Measurements from ENCODE around the gene ZSCAN20. TPM values are rescaled to one million over a fixed set of nuclear protein-coding genes. Genes with fewer than 3 reads are reported as not detected.

ZSCAN20 gene
- total and polyA plus RNA-seq, 2 experiments from 2014 or later = 0.91 to 4.9 TPM

DNA sequence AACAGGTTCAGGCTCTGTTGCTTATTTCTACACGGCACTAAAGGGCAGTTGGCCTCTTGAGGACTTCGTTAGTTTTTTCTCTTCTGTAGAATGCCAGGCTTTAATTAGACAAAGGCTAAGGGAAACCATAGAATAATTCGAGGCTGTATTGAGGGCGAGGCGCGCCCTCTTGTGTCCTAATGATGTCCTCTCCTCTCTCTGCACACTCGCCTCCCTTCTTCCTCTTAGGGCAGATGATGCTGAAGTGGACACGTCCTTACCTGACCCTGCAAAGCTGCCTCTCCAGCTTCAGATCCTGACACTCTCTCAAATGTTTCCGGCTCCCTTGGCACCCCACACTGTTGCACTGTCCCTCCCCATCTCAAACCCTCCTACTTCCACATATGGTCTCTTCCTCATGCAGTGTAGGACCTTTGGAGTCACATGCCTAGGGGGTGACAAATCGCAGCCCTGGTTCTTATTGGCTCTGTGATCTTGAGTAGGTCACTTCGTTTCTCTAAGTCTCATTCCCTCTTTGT, 1.9 kb upstream of the ZSCAN20 start:
- Histone ChIP-seq H3K36me3 (ENCODE audit: insufficient read depth) (no peaks in the 10 kb centered on the region), H3K79me2 (replicated peaks; ENCODE audit: insufficient read depth) (no peaks in the 10 kb centered on the region), H3K4me2 (no peak overlapping the region), H3F3A (replicated peaks; ENCODE audit: low read depth) (no peaks in the 10 kb centered on the region), H3K27me3 (ENCODE audit: insufficient read depth) (no peaks in the 10 kb centered on the region), H3K27ac (ENCODE audit: low read depth) (no peak overlapping the region), H3K9me2 (ENCODE audit: insufficient read depth) (no peaks in the 10 kb centered on the region), H2AFZ (peak overlapping the region; percentile 83), H3K4me1 (ENCODE audit: insufficient read depth) (peaks cover 7% of the 10 kb centered on the region; the same call in 1 of the 2 replicates), H3K4me3 (no peak overlapping the region), H4K20me1 (replicated peaks; ENCODE audit: insufficient read depth) (no peaks in the 10 kb centered on the region; the same call in 1 of the 2 replicates)
- peaks cover 21% of the 10 kb centered on the region for H3K4me1 Mint-ChIP-seq
- no peaks in the 10 kb centered on the region; the same call in 2 of the 3 replicates for H3K36me3 Mint-ChIP-seq (ENCODE audit: low read depth)
- H3K9me3 Mint-ChIP-seq = no peaks in the 10 kb centered on the region
- peaks cover 9% of the 10 kb centered on the region for H3K27me3 Mint-ChIP-seq (ENCODE audit: insufficient read depth, low read depth, poor library complexity)
- ATAC-seq = peak; percentile 64
- no peak overlapping the region for H3K27ac Mint-ChIP-seq
- DNase-seq (ENCODE audit: low spot score) = peak; percentile 91
- peak overlapping the region; percentile 24; the same call in 1 of the 3 replicates for H3K4me3 Mint-ChIP-seq
- no peak for TF ChIP-seq NANOG (IDR thresholded peaks at IDR 0.05; ENCODE audit: borderline replicate concordance)
- TF ChIP-seq, protein P1, sequence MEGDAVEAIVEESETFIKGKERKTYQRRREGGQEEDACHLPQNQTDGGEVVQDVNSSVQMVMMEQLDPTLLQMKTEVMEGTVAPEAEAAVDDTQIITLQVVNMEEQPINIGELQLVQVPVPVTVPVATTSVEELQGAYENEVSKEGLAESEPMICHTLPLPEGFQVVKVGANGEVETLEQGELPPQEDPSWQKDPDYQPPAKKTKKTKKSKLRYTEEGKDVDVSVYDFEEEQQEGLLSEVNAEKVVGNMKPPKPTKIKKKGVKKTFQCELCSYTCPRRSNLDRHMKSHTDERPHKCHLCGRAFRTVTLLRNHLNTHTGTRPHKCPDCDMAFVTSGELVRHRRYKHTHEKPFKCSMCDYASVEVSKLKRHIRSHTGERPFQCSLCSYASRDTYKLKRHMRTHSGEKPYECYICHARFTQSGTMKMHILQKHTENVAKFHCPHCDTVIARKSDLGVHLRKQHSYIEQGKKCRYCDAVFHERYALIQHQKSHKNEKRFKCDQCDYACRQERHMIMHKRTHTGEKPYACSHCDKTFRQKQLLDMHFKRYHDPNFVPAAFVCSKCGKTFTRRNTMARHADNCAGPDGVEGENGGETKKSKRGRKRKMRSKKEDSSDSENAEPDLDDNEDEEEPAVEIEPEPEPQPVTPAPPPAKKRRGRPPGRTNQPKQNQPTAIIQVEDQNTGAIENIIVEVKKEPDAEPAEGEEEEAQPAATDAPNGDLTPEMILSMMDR (conservative IDR thresholded peaks at IDR 0.05; ENCODE audit: low read depth in 2 of 2) = peak; percentile 80 to 92

DNA sequence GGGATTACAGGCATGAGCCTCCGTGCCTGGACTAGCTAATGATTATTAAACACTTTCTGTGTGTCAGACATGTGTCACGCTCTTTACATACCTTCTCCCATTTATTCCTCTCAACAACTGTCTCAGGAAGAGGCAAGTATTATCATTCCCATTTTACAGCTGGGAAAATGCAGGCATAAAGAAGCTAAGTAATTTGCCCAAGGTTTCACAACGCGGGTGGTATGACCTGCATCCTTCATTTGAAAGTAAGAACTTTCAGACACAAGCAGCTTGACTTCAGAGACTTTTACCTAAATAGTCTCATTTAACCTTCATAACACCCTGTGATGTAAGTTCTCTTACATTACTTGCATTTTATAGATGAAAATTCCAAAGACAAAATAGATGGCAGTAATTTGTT, 1.0 kb upstream of the ZSCAN20 start:
- Histone ChIP-seq H3F3A (replicated peaks; ENCODE audit: low read depth) (no peaks in the 10 kb centered on the region), H3K4me1 (ENCODE audit: insufficient read depth) (peaks cover 7% of the 10 kb centered on the region; the same call in 1 of the 2 replicates), H3K27ac (ENCODE audit: low read depth) (no peak overlapping the region), H3K36me3 (ENCODE audit: insufficient read depth) (no peaks in the 10 kb centered on the region), H3K9me2 (ENCODE audit: insufficient read depth) (no peaks in the 10 kb centered on the region), H3K27me3 (ENCODE audit: insufficient read depth) (no peaks in the 10 kb centered on the region), H2AFZ (no peak overlapping the region), H3K4me2 (0 out of 2 replicates have a peak overlapping the region, but pooled peaks have one; percentile 64), H3K4me3 (peak overlapping the region; percentile 42; the same call in 1 of the 2 replicates), H3K79me2 (replicated peaks; ENCODE audit: insufficient read depth) (no peaks in the 10 kb centered on the region), H4K20me1 (replicated peaks; ENCODE audit: insufficient read depth) (peaks cover 6% of the 10 kb centered on the region)
- Mint-ChIP-seq H3K4me3 (no peak overlapping the region), H3K27ac (no peak overlapping the region), H3K36me3 (ENCODE audit: low read depth) (no peaks in the 10 kb centered on the region; the same call in 2 of the 3 replicates), H3K27me3 (ENCODE audit: insufficient read depth, low read depth, poor library complexity) (peaks cover 9% of the 10 kb centered on the region), H3K4me1 (peaks cover 21% of the 10 kb centered on the region), H3K9me3 (no peaks in the 10 kb centered on the region)
- ATAC-seq (no peak), DNase-seq (ENCODE audit: low spot score) (no peak)
- no peak for TF ChIP-seq STAT1 (IDR thresholded peaks at IDR 0.05; ENCODE audit: unreplicated experiment)
- TF ChIP-seq CREB1 (CRISPR knock-in tag; IDR thresholded peaks at IDR 0.05; ENCODE audit: low read depth) = no peak
- no peak for TF ChIP-seq EZH2phosphoT487 (IDR thresholded peaks at IDR 0.05; ENCODE audit: unreplicated experiment)
- no peak for TF ChIP-seq JUNB (IDR thresholded peaks at IDR 0.05; ENCODE audit: unreplicated experiment)
- no peak for TF ChIP-seq EZH2 (IDR thresholded peaks at IDR 0.05; ENCODE audit: low read depth, unreplicated experiment)
- TF ChIP-seq, protein P2, sequence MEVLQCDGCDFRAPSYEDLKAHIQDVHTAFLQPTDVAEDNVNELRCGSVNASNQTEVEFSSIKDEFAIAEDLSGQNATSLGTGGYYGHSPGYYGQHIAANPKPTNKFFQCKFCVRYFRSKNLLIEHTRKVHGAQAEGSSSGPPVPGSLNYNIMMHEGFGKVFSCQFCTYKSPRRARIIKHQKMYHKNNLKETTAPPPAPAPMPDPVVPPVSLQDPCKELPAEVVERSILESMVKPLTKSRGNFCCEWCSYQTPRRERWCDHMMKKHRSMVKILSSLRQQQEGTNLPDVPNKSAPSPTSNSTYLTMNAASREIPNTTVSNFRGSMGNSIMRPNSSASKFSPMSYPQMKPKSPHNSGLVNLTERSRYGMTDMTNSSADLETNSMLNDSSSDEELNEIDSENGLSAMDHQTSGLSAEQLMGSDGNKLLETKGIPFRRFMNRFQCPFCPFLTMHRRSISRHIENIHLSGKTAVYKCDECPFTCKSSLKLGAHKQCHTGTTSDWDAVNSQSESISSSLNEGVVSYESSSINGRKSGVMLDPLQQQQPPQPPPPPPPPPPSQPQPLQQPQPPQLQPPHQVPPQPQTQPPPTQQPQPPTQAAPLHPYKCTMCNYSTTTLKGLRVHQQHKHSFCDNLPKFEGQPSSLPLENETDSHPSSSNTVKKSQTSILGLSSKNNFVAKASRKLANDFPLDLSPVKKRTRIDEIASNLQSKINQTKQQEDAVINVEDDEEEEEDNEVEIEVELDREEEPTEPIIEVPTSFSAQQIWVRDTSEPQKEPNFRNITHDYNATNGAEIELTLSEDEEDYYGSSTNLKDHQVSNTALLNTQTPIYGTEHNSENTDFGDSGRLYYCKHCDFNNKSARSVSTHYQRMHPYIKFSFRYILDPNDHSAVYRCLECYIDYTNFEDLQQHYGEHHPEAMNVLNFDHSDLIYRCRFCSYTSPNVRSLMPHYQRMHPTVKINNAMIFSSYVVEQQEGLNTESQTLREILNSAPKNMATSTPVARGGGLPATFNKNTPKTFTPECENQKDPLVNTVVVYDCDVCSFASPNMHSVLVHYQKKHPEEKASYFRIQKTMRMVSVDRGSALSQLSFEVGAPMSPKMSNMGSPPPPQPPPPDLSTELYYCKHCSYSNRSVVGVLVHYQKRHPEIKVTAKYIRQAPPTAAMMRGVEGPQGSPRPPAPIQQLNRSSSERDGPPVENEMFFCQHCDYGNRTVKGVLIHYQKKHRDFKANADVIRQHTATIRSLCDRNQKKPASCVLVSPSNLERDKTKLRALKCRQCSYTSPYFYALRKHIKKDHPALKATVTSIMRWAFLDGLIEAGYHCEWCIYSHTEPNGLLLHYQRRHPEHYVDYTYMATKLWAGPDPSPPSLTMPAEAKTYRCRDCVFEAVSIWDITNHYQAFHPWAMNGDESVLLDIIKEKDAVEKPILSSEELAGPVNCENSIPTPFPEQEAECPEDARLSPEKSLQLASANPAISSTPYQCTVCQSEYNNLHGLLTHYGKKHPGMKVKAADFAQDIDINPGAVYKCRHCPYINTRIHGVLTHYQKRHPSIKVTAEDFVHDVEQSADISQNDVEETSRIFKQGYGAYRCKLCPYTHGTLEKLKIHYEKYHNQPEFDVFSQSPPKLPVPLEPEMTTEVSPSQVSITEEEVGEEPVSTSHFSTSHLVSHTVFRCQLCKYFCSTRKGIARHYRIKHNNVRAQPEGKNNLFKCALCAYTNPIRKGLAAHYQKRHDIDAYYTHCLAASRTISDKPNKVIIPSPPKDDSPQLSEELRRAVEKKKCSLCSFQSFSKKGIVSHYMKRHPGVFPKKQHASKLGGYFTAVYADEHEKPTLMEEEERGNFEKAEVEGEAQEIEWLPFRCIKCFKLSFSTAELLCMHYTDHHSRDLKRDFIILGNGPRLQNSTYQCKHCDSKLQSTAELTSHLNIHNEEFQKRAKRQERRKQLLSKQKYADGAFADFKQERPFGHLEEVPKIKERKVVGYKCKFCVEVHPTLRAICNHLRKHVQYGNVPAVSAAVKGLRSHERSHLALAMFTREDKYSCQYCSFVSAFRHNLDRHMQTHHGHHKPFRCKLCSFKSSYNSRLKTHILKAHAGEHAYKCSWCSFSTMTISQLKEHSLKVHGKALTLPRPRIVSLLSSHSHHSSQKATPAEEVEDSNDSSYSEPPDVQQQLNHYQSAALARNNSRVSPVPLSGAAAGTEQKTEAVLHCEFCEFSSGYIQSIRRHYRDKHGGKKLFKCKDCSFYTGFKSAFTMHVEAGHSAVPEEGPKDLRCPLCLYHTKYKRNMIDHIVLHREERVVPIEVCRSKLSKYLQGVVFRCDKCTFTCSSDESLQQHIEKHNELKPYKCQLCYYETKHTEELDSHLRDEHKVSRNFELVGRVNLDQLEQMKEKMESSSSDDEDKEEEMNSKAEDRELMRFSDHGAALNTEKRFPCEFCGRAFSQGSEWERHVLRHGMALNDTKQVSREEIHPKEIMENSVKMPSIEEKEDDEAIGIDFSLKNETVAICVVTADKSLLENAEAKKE (CRISPR knock-in tag; IDR thresholded peaks at IDR 0.05) = no peak
- no peak for TF ChIP-seq ZNF331 (CRISPR knock-in tag; IDR thresholded peaks at IDR 0.05; ENCODE audit: low read depth)
- TF ChIP-seq NANOG (IDR thresholded peaks at IDR 0.05; ENCODE audit: borderline replicate concordance) = no peak

All from GM23338 (cell line).